CD4-positive, alpha-beta T cell treated with Interleukin-2 at 100 ng/mL for 4 hours (primary cell): ENCODE measurements around the gene ELP1.
A peak's percentile ranks its signal among the peaks of the same experiment; 100 is the strongest.
"Not testable (repeated sequence)": the region's sequence is repeated elsewhere in the genome, so short reads cannot be mapped to it uniquely, and the experiment has no call there.

Experiments
- DNase-seq: peaks from one replicate; pipeline ENCODE4 v3.0.0-alpha.2; 2020; ENCODE audit warnings: low spot score

ELP1 gene

GRCh38 chr9:108933718-108934322 lies at the start of gene ELP1:
Gene ELP1 (minus strand): TSS chr9:108934124. CDS start chr9:108931146, 2,978 bp downstream.
- DNase-seq, result peak; percentile 92

- no peak for DNase-seq
Observed at GRCh38 chr9:108980893-108981292, 47.0 kb upstream of the ELP1 start.

GRCh38 chr9:108978205-108978604 lies 44.3 kb upstream of the ELP1 start:
- DNase-seq, result no peak

GRCh38 chr9:108973895-108974294 lies 40.0 kb upstream of the ELP1 start:
- DNase-seq, result no peak

GRCh38 chr9:108972626-108973209 lies 38.8 kb upstream of the ELP1 start:
- DNase-seq, result no peak

- no peak for DNase-seq
Observed at GRCh38 chr9:108972186-108972585, 38.3 kb upstream of the ELP1 start.

GRCh38 chr9:108971392-108971791 lies 37.5 kb upstream of the ELP1 start:
- not testable (repeated sequence) for DNase-seq

GRCh38 chr9:108967916-108968315 lies 34.0 kb upstream of the ELP1 start:
- no peak for DNase-seq

GRCh38 chr9:108963459-108964143 lies 29.7 kb upstream of the ELP1 start:
- no peak for DNase-seq

GRCh38 chr9:108961151-108961550 lies 27.2 kb upstream of the ELP1 start:
- no peak for DNase-seq

GRCh38 chr9:108960331-108960730 lies 26.4 kb upstream of the ELP1 start:
- no peak for DNase-seq

- DNase-seq, result no peak
Observed at GRCh38 chr9:108956631-108957026, 22.7 kb upstream of the ELP1 start.

- DNase-seq, result no peak
Observed at GRCh38 chr9:108956022-108956630, 22.2 kb upstream of the ELP1 start.

GRCh38 chr9:108953983-108954574 lies 20.2 kb upstream of the ELP1 start:
- peak; percentile 51 for DNase-seq

GRCh38 chr9:108951578-108951977 lies 17.7 kb upstream of the ELP1 start:
- no peak for DNase-seq

- no peak for DNase-seq
Observed at GRCh38 chr9:108950168-108950567, 16.2 kb upstream of the ELP1 start.

GRCh38 chr9:108939975-108940374 lies 6.1 kb upstream of the ELP1 start:
- DNase-seq, result no peak

GRCh38 chr9:108937561-108938305 lies 3.8 kb upstream of the ELP1 start:
- no peak for DNase-seq

GRCh38 chr9:108934323-108934893 lies 484 bp upstream of the ELP1 start, which contains the start of gene ABITRAM:
Gene ABITRAM (plus strand): TSS chr9:108934400. CDS start chr9:108934487, 87 bp downstream.
- peak; percentile 78 for DNase-seq

- no peak for DNase-seq
Observed at GRCh38 chr9:108933231-108933717, 650 bp downstream of the ELP1 start.

GRCh38 chr9:108928386-108928785 lies 5.5 kb downstream of the ELP1 start:
- no peak for DNase-seq
